ENCODE results near the gene ZNF629. TPM values are rescaled to one million over a fixed set of nuclear protein-coding genes. Genes with fewer than 3 reads are reported as not detected.

ZNF629 gene
- polyA plus RNA-seq (10.4 and 14.1 TPM in 2 replicates), polyA minus RNA-seq (29.5 and 31.7 TPM in 2 replicates)

DNA sequence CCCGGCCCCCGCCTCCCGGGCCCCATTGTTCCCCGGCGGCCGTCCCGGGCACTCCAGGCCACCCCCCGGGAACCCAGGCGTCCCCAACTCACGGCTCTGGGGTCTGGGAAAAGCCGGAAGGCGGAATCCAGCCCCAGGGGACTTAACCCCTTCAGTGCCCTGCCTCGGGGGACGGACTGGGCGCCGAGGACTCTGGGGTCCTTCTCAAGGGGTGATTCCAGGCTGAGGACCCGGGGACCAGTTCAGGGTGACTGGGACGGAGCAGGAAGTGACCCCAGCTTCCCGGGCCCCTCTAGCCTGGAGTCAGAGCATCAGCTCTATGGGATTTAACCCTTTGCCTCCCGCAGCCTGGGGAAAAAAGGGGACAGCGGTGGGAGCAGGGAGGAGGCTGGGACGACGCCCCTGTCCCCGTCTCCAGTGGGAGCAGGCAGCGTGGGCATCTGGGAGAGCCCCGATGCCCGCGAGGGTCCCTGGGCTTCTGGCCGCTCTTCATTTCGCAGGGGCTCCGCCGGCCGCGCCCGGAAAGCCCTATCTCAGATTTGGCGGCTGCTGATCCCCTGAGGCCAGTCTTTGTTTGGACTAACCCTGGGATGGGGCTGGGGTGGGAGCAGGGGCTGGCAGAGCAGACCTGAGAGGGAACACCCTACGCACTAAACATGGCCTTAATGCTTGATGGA lies at the start of gene ZNF629:
ZNF629 (minus strand) TSS at position 270 of the 677 bp plus-strand sequence. CDS start 2,723 bp downstream, outside the sequence.
- Histone ChIP-seq H3K9me3 (ENCODE audit: low read length) (no peaks in the 10 kb centered on the region), H3K36me3 (ENCODE audit: insufficient read depth, low read length) (no peaks in the 10 kb centered on the region), H3K4me2 (ENCODE audit: low read length) (peak within 1 kb of the TSS; percentile 97), H3K4me3 (ENCODE audit: low read length) (peak within 1 kb of the TSS; percentile 93), H3K27ac (ENCODE audit: low read length) (peak within 1 kb of the TSS; percentile 87), H3F3A (ENCODE audit: insufficient read depth, low read length, poor library complexity, severe bottlenecking) (no peaks in the 10 kb centered on the region), H3K9me2 (ENCODE audit: insufficient read depth, low read length) (no peaks in the 10 kb centered on the region), H3K9ac (ENCODE audit: low read length) (peak within 1 kb of the TSS; percentile 95), H3K27me3 (ENCODE audit: insufficient read depth, low read depth, low read length) (no peaks in the 10 kb centered on the region), H3K79me2 (replicated peaks; ENCODE audit: insufficient read depth, low read length) (peaks cover 22% of the 10 kb centered on the region), H4K20me1 (ENCODE audit: insufficient read depth) (no peaks in the 10 kb centered on the region), H2AFZ (ENCODE audit: low read depth, low read length) (peak within 1 kb of the TSS; percentile 96)
- TF ChIP-seq EZH2 (IDR thresholded peaks at IDR 0.05; ENCODE audit: borderline replicate concordance, insufficient read depth, low read length, poor library complexity, severe bottlenecking) (no peak), RAD21 (conservative IDR thresholded peaks at IDR 0.05) (peak; percentile 52), EP300 (conservative IDR thresholded peaks at IDR 0.05; ENCODE audit: poor library complexity, severe bottlenecking) (peak; percentile 60), TAF1 (IDR thresholded peaks at IDR 0.05; ENCODE audit: low read depth) (peak; percentile 56), SMC3 (conservative IDR thresholded peaks at IDR 0.05; ENCODE audit: poor library complexity) (peak; percentile 65), POLR2AphosphoS5 (IDR thresholded peaks at IDR 0.05) (peak; percentile 80), MXI1 (conservative IDR thresholded peaks at IDR 0.05; ENCODE audit: poor library complexity, severe bottlenecking) (peak; percentile 42)
- TF ChIP-seq, protein P1, sequence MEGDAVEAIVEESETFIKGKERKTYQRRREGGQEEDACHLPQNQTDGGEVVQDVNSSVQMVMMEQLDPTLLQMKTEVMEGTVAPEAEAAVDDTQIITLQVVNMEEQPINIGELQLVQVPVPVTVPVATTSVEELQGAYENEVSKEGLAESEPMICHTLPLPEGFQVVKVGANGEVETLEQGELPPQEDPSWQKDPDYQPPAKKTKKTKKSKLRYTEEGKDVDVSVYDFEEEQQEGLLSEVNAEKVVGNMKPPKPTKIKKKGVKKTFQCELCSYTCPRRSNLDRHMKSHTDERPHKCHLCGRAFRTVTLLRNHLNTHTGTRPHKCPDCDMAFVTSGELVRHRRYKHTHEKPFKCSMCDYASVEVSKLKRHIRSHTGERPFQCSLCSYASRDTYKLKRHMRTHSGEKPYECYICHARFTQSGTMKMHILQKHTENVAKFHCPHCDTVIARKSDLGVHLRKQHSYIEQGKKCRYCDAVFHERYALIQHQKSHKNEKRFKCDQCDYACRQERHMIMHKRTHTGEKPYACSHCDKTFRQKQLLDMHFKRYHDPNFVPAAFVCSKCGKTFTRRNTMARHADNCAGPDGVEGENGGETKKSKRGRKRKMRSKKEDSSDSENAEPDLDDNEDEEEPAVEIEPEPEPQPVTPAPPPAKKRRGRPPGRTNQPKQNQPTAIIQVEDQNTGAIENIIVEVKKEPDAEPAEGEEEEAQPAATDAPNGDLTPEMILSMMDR (IDR thresholded peaks at IDR 0.05; ENCODE audit: poor library complexity, severe bottlenecking) = peak; percentile 20
- TF ChIP-seq, protein P2, sequence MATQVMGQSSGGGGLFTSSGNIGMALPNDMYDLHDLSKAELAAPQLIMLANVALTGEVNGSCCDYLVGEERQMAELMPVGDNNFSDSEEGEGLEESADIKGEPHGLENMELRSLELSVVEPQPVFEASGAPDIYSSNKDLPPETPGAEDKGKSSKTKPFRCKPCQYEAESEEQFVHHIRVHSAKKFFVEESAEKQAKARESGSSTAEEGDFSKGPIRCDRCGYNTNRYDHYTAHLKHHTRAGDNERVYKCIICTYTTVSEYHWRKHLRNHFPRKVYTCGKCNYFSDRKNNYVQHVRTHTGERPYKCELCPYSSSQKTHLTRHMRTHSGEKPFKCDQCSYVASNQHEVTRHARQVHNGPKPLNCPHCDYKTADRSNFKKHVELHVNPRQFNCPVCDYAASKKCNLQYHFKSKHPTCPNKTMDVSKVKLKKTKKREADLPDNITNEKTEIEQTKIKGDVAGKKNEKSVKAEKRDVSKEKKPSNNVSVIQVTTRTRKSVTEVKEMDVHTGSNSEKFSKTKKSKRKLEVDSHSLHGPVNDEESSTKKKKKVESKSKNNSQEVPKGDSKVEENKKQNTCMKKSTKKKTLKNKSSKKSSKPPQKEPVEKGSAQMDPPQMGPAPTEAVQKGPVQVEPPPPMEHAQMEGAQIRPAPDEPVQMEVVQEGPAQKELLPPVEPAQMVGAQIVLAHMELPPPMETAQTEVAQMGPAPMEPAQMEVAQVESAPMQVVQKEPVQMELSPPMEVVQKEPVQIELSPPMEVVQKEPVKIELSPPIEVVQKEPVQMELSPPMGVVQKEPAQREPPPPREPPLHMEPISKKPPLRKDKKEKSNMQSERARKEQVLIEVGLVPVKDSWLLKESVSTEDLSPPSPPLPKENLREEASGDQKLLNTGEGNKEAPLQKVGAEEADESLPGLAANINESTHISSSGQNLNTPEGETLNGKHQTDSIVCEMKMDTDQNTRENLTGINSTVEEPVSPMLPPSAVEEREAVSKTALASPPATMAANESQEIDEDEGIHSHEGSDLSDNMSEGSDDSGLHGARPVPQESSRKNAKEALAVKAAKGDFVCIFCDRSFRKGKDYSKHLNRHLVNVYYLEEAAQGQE (IDR thresholded peaks at IDR 0.05; ENCODE audit: borderline replicate concordance) = peak; percentile 72

DNA sequence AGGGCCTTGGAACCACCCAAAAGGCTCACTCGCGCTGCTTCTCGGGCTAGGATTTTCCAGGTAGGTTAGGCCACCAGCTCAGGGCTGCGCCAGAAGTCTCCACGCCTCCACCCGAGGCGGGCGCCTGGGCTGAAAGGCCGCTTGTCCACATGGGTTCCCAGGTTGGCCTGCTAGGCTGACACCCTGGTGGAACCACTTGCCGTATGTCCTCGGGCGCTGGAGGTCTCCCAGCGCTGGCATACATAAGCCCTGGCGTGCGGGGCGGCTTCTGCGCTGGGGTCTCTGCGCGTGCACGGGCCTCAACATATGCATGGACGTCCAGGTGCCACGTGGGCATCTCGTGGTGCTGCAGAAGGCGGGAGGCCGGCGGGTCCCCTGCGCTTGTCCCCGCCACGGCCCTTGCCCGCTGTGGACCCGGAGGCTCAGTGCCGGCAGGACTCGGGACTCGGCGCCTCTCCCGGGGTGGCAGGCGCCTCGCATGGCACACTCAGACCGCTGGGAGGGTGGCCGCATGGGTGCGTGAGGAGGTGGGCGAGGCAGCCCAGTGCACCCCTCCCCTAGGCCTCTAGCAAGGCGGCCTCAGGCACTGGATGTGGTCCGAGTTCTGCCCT lies 47.2 kb upstream of the ZNF629 start:
- no peaks in the 10 kb centered on the region for H3K36me3 ChIP-seq (ENCODE audit: insufficient read depth, low read length)
- H3K4me2 ChIP-seq (ENCODE audit: low read length) = no peak overlapping the region
- H3K4me3 ChIP-seq (ENCODE audit: low read length) = no peak overlapping the region
- no peaks in the 10 kb centered on the region for H3K9me2 ChIP-seq (ENCODE audit: insufficient read depth, low read length)
- no peaks in the 10 kb centered on the region for H3F3A ChIP-seq (ENCODE audit: insufficient read depth, low read length, poor library complexity, severe bottlenecking)
- TF ChIP-seq EZH2 (IDR thresholded peaks at IDR 0.05; ENCODE audit: borderline replicate concordance, insufficient read depth, low read length, poor library complexity, severe bottlenecking) (no peak), MXI1 (conservative IDR thresholded peaks at IDR 0.05; ENCODE audit: poor library complexity, severe bottlenecking) (no peak), RAD21 (conservative IDR thresholded peaks at IDR 0.05) (no peak), SMC3 (conservative IDR thresholded peaks at IDR 0.05; ENCODE audit: poor library complexity) (no peak), EP300 (conservative IDR thresholded peaks at IDR 0.05; ENCODE audit: poor library complexity, severe bottlenecking) (no peak), TAF1 (IDR thresholded peaks at IDR 0.05; ENCODE audit: low read depth) (no peak), POLR2AphosphoS5 (IDR thresholded peaks at IDR 0.05) (no peak)
- TF ChIP-seq, protein P1 (IDR thresholded peaks at IDR 0.05; ENCODE audit: poor library complexity, severe bottlenecking) = no peak
- TF ChIP-seq, protein P2 (IDR thresholded peaks at IDR 0.05; ENCODE audit: borderline replicate concordance) = no peak
- H3K79me2 ChIP-seq (replicated peaks; ENCODE audit: insufficient read depth, low read length) = no peaks in the 10 kb centered on the region
- H3K27me3 ChIP-seq (ENCODE audit: insufficient read depth, low read depth, low read length) = no peaks in the 10 kb centered on the region
- H3K9ac ChIP-seq (ENCODE audit: low read length) = no peak overlapping the region
- H2AFZ ChIP-seq (ENCODE audit: low read depth, low read length) = no peak overlapping the region
- H4K20me1 ChIP-seq (ENCODE audit: insufficient read depth) = no peaks in the 10 kb centered on the region
- no peak overlapping the region for H3K27ac ChIP-seq (ENCODE audit: low read length)
- no peaks in the 10 kb centered on the region for H3K9me3 ChIP-seq (ENCODE audit: low read length)
